Nephron (organoid): ENCODE measurements around the gene TLR1.
A peak's percentile ranks its signal among the peaks of the same experiment; 100 is the strongest.

Experiments used
- H3K27ac Mint-ChIP-seq, 3 experiments: 2 replicates each; pipeline ENCODE4 v1.8.0; 2020; ENCODE audit warnings: mixed read lengths in 3 of 3, mild to moderate bottlenecking in 2 of 3, moderate library complexity in 1 of 3
- H3K27me3 Mint-ChIP-seq: 2 replicates; pipeline ENCODE4 v1.8.0; 2021; ENCODE audit warnings: low read depth, mild to moderate bottlenecking, moderate library complexity, mixed read lengths
- H3K36me3 Mint-ChIP-seq: 2 replicates; pipeline ENCODE4 v1.8.0; 2020; ENCODE audit warnings: low read depth, mixed read lengths
- H3K4me1 Mint-ChIP-seq: 2 replicates; pipeline ENCODE4 v1.8.0; 2020; ENCODE audit warnings: mixed read lengths
- H3K4me3 Mint-ChIP-seq, 3 experiments: 2 replicates each; pipeline ENCODE4 v1.8.0; 2020; ENCODE audit warnings: mild to moderate bottlenecking in 3 of 3, mixed read lengths in 3 of 3, moderate library complexity in 2 of 3
- H3K9me3 Mint-ChIP-seq: 2 replicates; pipeline ENCODE4 v1.8.0; 2020; ENCODE audit warnings: mixed read lengths
- CTCF ChIP-seq, 3 experiments: fragments of 200-600 bp; sonication (generic); IDR thresholded peaks; one replicate each; pipeline ENCODE4 v1.5.0; 2021; ENCODE audit warnings: antibody characterized with exemption in 3 of 3; ENCODE audit not compliant: unreplicated experiment in 3 of 3

The TLR1 gene

GRCh38 chr4:38803833-38804653, 548 bp downstream of the TLR1 start:
- Mint-ChIP-seq H3K4me1 (peaks cover 10% of the 10 kb centered on the region), H3K4me3 (peak overlapping the region in 2 of 3 experiments; percentile 36 to 73), H3K36me3 (no peaks in the 10 kb centered on the region), H3K27me3 (no peaks in the 10 kb centered on the region), H3K9me3 (peaks cover 18% of the 10 kb centered on the region), H3K27ac (peak overlapping the region; percentile 74 to 96 (median 84))
- no peak for TF ChIP-seq CTCF (IDR thresholded peaks at IDR 0.05; ENCODE audit: unreplicated experiment in 3 of 3)

GRCh38 chr4:38802561-38803355, 1.8 kb downstream of the TLR1 start:
- H3K36me3 Mint-ChIP-seq, result no peaks in the 10 kb centered on the region

GRCh38 chr4:38800961-38801450, 3.6 kb downstream of the TLR1 start:
- Mint-ChIP-seq H3K36me3 (no peaks in the 10 kb centered on the region), H3K27me3 (no peaks in the 10 kb centered on the region), H3K4me1 (peaks cover 10% of the 10 kb centered on the region), H3K9me3 (peaks cover 18% of the 10 kb centered on the region), H3K27ac (no peak overlapping the region), H3K4me3 (no peak overlapping the region)
- TF ChIP-seq CTCF (IDR thresholded peaks at IDR 0.05; ENCODE audit: unreplicated experiment in 3 of 3), result no peak

More at GRCh38 chr4:38802561-38803355, 1.8 kb downstream of the TLR1 start:
- Mint-ChIP-seq H3K9me3 (peaks cover 18% of the 10 kb centered on the region), H3K27me3 (no peaks in the 10 kb centered on the region), H3K27ac (no peak overlapping the region), H3K4me3 (no peak overlapping the region), H3K4me1 (peaks cover 10% of the 10 kb centered on the region)
- TF ChIP-seq CTCF (IDR thresholded peaks at IDR 0.05; ENCODE audit: unreplicated experiment in 3 of 3), result no peak

DNA sequence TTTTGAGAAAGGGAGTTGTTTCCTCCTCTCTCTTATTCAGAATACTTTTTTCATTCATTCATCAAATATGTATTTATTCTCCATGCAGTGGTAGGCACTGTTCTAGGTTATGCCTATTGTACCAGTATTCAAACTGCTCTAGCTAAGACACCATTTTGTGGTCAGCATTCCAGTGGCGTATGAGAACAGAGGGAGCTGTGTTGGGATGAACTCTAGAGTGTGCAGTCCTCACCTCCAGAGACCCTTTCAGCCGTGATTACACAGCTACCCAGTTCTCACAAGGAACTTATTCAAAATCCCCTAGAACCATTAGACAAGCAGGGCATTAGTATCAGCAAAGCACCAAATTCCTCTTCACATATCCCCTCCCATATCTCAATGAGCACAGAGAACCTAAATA, 4.2 kb downstream of the TLR1 start:
- no peaks in the 10 kb centered on the region for H3K27me3 Mint-ChIP-seq
- H3K4me3 Mint-ChIP-seq, result no peak overlapping the region
- TF ChIP-seq CTCF (IDR thresholded peaks at IDR 0.05; ENCODE audit: unreplicated experiment in 3 of 3), result no peak
- peaks cover 18% of the 10 kb centered on the region for H3K9me3 Mint-ChIP-seq
- peaks cover 10% of the 10 kb centered on the region for H3K4me1 Mint-ChIP-seq
- H3K27ac Mint-ChIP-seq, result no peak overlapping the region
- H3K36me3 Mint-ChIP-seq, result no peaks in the 10 kb centered on the region

DNA sequence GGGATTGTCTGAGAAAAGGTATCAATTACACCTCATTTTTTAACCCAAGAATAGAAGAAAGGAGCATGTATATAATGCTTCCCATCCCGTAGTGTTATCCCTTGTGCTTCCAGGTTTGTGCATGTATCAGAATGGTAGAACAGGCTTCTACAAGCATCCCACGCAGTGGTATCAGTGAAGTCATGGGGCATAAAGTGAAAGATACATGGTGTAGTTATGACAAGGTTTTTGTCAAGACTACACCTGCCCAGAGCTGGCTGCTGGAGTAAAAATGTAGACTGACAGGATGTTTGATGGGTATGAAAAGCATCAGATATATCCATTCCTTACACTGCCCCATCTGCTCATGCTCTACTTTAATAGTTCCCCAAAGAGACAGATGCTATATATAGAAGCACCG, 9.5 kb downstream of the TLR1 start:
- Mint-ChIP-seq H3K9me3 (peaks cover 11% of the 10 kb centered on the region), H3K36me3 (no peaks in the 10 kb centered on the region), H3K4me1 (no peaks in the 10 kb centered on the region), H3K27ac (no peak overlapping the region), H3K27me3 (no peaks in the 10 kb centered on the region), H3K4me3 (no peak overlapping the region)
- TF ChIP-seq CTCF (IDR thresholded peaks at IDR 0.05; ENCODE audit: unreplicated experiment in 3 of 3), result no peak
